Stimulated activated naive CD8-positive, alpha-beta T cell treated with anti-CD3 and anti-CD28 coated beads, Interleukin-15, Interleukin-2, amounts not matched to agents 100 U/mL and 50 U/mL, for 24 hours (primary cell): ENCODE results near the gene TMCO4.
"Not testable (repeated sequence)": the region's sequence is repeated elsewhere in the genome, so short reads cannot be mapped to it uniquely, and the experiment has no call there.

Experiments used
- ATAC-seq: fragments of 150-1000 bp; cut with Tn5 transposase; one replicate; pipeline ENCODE4 v1.10.0; 2021
- DNase-seq: peaks from one replicate; pipeline ENCODE4 v3.0.0; 2021

TMCO4 gene

GRCh38 chr1:19656134-19656779 lies 143.5 kb downstream of the TMCO4 start:
- DNase-seq (no peak), ATAC-seq (no peak)

- DNase-seq (no peak), ATAC-seq (no peak)
Observed at GRCh38 chr1:19655718-19656080, 144.0 kb downstream of the TMCO4 start.

GRCh38 chr1:19654886-19655717 lies 144.6 kb downstream of the TMCO4 start:
- ATAC-seq, result no peak
- no peak for DNase-seq

- DNase-seq, result no peak
- ATAC-seq, result no peak
Observed at GRCh38 chr1:19654386-19654785, 145.3 kb downstream of the TMCO4 start.

- DNase-seq (peak; percentile 52), ATAC-seq (peak; percentile 65)
Observed at GRCh38 chr1:19651141-19651737, 148.5 kb downstream of the TMCO4 start.

- DNase-seq (peak; percentile 42), ATAC-seq (peak; percentile 26)
Observed at GRCh38 chr1:19650416-19651140, 149.1 kb downstream of the TMCO4 start.

- DNase-seq (peak; percentile 33), ATAC-seq (no peak)
Observed at GRCh38 chr1:19648689-19649088, 151.0 kb downstream of the TMCO4 start.

GRCh38 chr1:19648239-19648638 lies 151.5 kb downstream of the TMCO4 start:
- no peak for ATAC-seq
- no peak for DNase-seq

- DNase-seq (no peak), ATAC-seq (no peak)
Observed at GRCh38 chr1:19647643-19648042, 152.1 kb downstream of the TMCO4 start.

GRCh38 chr1:19646377-19647319 lies 153.1 kb downstream of the TMCO4 start:
- no peak for ATAC-seq
- DNase-seq, result no peak

- DNase-seq (no peak), ATAC-seq (no peak)
Observed at GRCh38 chr1:19645411-19646251, 154.1 kb downstream of the TMCO4 start.

GRCh38 chr1:19644681-19645410 lies 154.9 kb downstream of the TMCO4 start:
- DNase-seq (peak; percentile 70), ATAC-seq (peak; percentile 33)

- DNase-seq (no peak), ATAC-seq (peak; percentile 1)
Observed at GRCh38 chr1:19644395-19644680, 155.4 kb downstream of the TMCO4 start.

GRCh38 chr1:19643602-19644394 lies 155.9 kb downstream of the TMCO4 start, which contains the start of gene NBL1:
NBL1 (plus strand) TSS chr1:19644311; CDS start chr1:19655031, 10,720 bp downstream.
- DNase-seq (peak; percentile 81), ATAC-seq (peak; percentile 90)

- DNase-seq (peak; percentile 31), ATAC-seq (no peak)
Observed at GRCh38 chr1:19643121-19643520, 156.6 kb downstream of the TMCO4 start.

- no peak for ATAC-seq
- DNase-seq, result no peak
Observed at GRCh38 chr1:19640363-19641316, 159.1 kb downstream of the TMCO4 start.

- no peak for ATAC-seq
- no peak for DNase-seq
Observed at GRCh38 chr1:19639999-19640362, 159.7 kb downstream of the TMCO4 start.

GRCh38 chr1:19639228-19639627 lies 160.5 kb downstream of the TMCO4 start:
- ATAC-seq, DNase-seq: not testable (repeated sequence)
